Stimulated activated CD4-positive, alpha-beta T cell treated with anti-CD3 and anti-CD28 coated beads, Interleukin-2, amount 100 ng/mL, for 4 hours (primary cell): ENCODE results near the gene ABCA6.
"Not testable (repeated sequence)": the region's sequence is repeated elsewhere in the genome, so short reads cannot be mapped to it uniquely, and the experiment has no call there.

ENCODE experiments used
- DNase-seq: peaks from one replicate; pipeline ENCODE4 v3.0.0-alpha.2; 2020; ENCODE audit warnings: low read depth

Gene ABCA6

GRCh38 chr17:69073392-69073791 is 68.3 kb downstream of the ABCA6 start:
- DNase-seq, result not testable (repeated sequence)

GRCh38 chr17:69072803-69073256 is 68.9 kb downstream of the ABCA6 start:
- DNase-seq, result not testable (repeated sequence)

GRCh38 chr17:69071233-69071586 is 70.5 kb downstream of the ABCA6 start:
- DNase-seq, result not testable (repeated sequence)

- DNase-seq, result not testable (repeated sequence)
Observed at GRCh38 chr17:69070378-69071232, 71.1 kb downstream of the ABCA6 start.

GRCh38 chr17:69069226-69069750 is 72.4 kb downstream of the ABCA6 start:
- DNase-seq, result no peak

- DNase-seq, result no peak
Observed at GRCh38 chr17:69067274-69068047, 74.2 kb downstream of the ABCA6 start.

- no peak for DNase-seq
Observed at GRCh38 chr17:69066482-69066881, 75.2 kb downstream of the ABCA6 start.

GRCh38 chr17:69065113-69065512 is 76.6 kb downstream of the ABCA6 start:
- DNase-seq, result no peak

- no peak for DNase-seq
Observed at GRCh38 chr17:69064476-69064875, 77.2 kb downstream of the ABCA6 start.

GRCh38 chr17:69064001-69064400 is 77.7 kb downstream of the ABCA6 start:
- DNase-seq, result no peak

- no peak for DNase-seq
Observed at GRCh38 chr17:69062860-69063581, 78.7 kb downstream of the ABCA6 start.

GRCh38 chr17:69061721-69062556 is 79.8 kb downstream of the ABCA6 start:
- no peak for DNase-seq

- no peak for DNase-seq
Observed at GRCh38 chr17:69060822-69061221, 80.9 kb downstream of the ABCA6 start, which contains the start of gene ABCA9. ABCA9 (minus strand) TSS chr17:69060927; CDS start chr17:69051126, 9,801 bp downstream.

GRCh38 chr17:69059458-69060175 is 82.1 kb downstream of the ABCA6 start:
- no peak for DNase-seq

GRCh38 chr17:69058165-69058564 is 83.5 kb downstream of the ABCA6 start:
- DNase-seq, result no peak

- DNase-seq, result no peak
Observed at GRCh38 chr17:69057280-69057679, 84.4 kb downstream of the ABCA6 start.

GRCh38 chr17:69056179-69056823 is 85.4 kb downstream of the ABCA6 start:
- no peak for DNase-seq

- DNase-seq, result no peak
Observed at GRCh38 chr17:69055334-69055733, 86.4 kb downstream of the ABCA6 start.

- DNase-seq, result no peak
Observed at GRCh38 chr17:69050999-69051775, 90.5 kb downstream of the ABCA6 start.
